ENCODE results near the gene CDC14A.
A peak's percentile ranks its signal among the peaks of the same experiment; 100 is the strongest.

Gene CDC14A

GRCh38 chr1:100538913-100539835 is 186.9 kb downstream of the CDC14A start:
- Mint-ChIP-seq H3K9me3 (no peaks in the 10 kb centered on the region), H3K27ac (no peak overlapping the region), H3K36me3 (ENCODE audit: low read depth) (peaks cover 2% of the 10 kb centered on the region), H3K27me3 (ENCODE audit: low read depth) (peaks cover 87% of the 10 kb centered on the region), H3K4me3 (peak overlapping the region; percentile 49), H3K4me1 (ENCODE audit: low read depth) (peaks cover 3% of the 10 kb centered on the region)

- H3K9me3 Mint-ChIP-seq, result no peaks in the 10 kb centered on the region
- peaks cover 79% of the 10 kb centered on the region for H3K27me3 Mint-ChIP-seq (ENCODE audit: low read depth)
- no peak overlapping the region for H3K27ac Mint-ChIP-seq
- H3K4me1 Mint-ChIP-seq (ENCODE audit: low read depth), result peaks cover 3% of the 10 kb centered on the region
- peaks cover 2% of the 10 kb centered on the region for H3K36me3 Mint-ChIP-seq (ENCODE audit: low read depth)
- peak overlapping the region; percentile 60 for H3K4me3 Mint-ChIP-seq
These were observed 187.7 kb downstream of the CDC14A start for GRCh38 chr1:100539836-100540536.

GRCh38 chr1:100542285-100542684 is 190.0 kb downstream of the CDC14A start:
- H3K36me3 Mint-ChIP-seq (ENCODE audit: low read depth), result peaks cover under 1% of the 10 kb centered on the region
- peaks cover 3% of the 10 kb centered on the region for H3K4me1 Mint-ChIP-seq (ENCODE audit: low read depth)
- H3K27me3 Mint-ChIP-seq (ENCODE audit: low read depth), result peaks cover 63% of the 10 kb centered on the region
- H3K27ac Mint-ChIP-seq, result no peak overlapping the region
- H3K9me3 Mint-ChIP-seq, result no peaks in the 10 kb centered on the region
- H3K4me3 Mint-ChIP-seq, result no peak overlapping the region

- Mint-ChIP-seq H3K4me3 (no peak overlapping the region), H3K4me1 (ENCODE audit: low read depth) (peaks cover 3% of the 10 kb centered on the region), H3K27ac (no peak overlapping the region), H3K27me3 (ENCODE audit: low read depth) (peaks cover 54% of the 10 kb centered on the region), H3K9me3 (no peaks in the 10 kb centered on the region), H3K36me3 (ENCODE audit: low read depth) (no peaks in the 10 kb centered on the region)
These were observed 191.3 kb downstream of the CDC14A start for GRCh38 chr1:100543640-100544039.

- no peak overlapping the region for H3K27ac Mint-ChIP-seq
- no peak overlapping the region for H3K4me3 Mint-ChIP-seq
- no peaks in the 10 kb centered on the region for H3K9me3 Mint-ChIP-seq
- H3K27me3 Mint-ChIP-seq (ENCODE audit: low read depth), result peaks cover 54% of the 10 kb centered on the region
- H3K4me1 Mint-ChIP-seq (ENCODE audit: low read depth), result peaks cover 3% of the 10 kb centered on the region
- no peaks in the 10 kb centered on the region for H3K36me3 Mint-ChIP-seq (ENCODE audit: low read depth)
These were observed 192.5 kb downstream of the CDC14A start for GRCh38 chr1:100544791-100545190.

GRCh38 chr1:100545855-100546254 is 193.5 kb downstream of the CDC14A start:
- H3K36me3 Mint-ChIP-seq (ENCODE audit: low read depth), result no peaks in the 10 kb centered on the region
- H3K27ac Mint-ChIP-seq, result no peak overlapping the region
- H3K4me1 Mint-ChIP-seq (ENCODE audit: low read depth), result no peaks in the 10 kb centered on the region
- no peak overlapping the region for H3K4me3 Mint-ChIP-seq
- H3K27me3 Mint-ChIP-seq (ENCODE audit: low read depth), result peaks cover 53% of the 10 kb centered on the region
- H3K9me3 Mint-ChIP-seq, result peaks cover 7% of the 10 kb centered on the region

- Mint-ChIP-seq H3K27me3 (ENCODE audit: low read depth) (peaks cover 31% of the 10 kb centered on the region), H3K4me3 (no peak overlapping the region), H3K9me3 (peaks cover 47% of the 10 kb centered on the region), H3K4me1 (ENCODE audit: low read depth) (no peaks in the 10 kb centered on the region), H3K27ac (no peak overlapping the region), H3K36me3 (ENCODE audit: low read depth) (peaks cover 3% of the 10 kb centered on the region)
These were observed 199.7 kb downstream of the CDC14A start for GRCh38 chr1:100552031-100552430.

GRCh38 chr1:100552922-100553321 is 200.6 kb downstream of the CDC14A start:
- Mint-ChIP-seq H3K27ac (no peak overlapping the region), H3K36me3 (ENCODE audit: low read depth) (peaks cover 3% of the 10 kb centered on the region), H3K4me3 (no peak overlapping the region), H3K4me1 (ENCODE audit: low read depth) (no peaks in the 10 kb centered on the region), H3K27me3 (ENCODE audit: low read depth) (peaks cover 32% of the 10 kb centered on the region), H3K9me3 (peaks cover 54% of the 10 kb centered on the region)

- H3K4me3 Mint-ChIP-seq, result no peak overlapping the region
- peaks cover 22% of the 10 kb centered on the region for H3K27me3 Mint-ChIP-seq (ENCODE audit: low read depth)
- H3K27ac Mint-ChIP-seq, result no peak overlapping the region
- peaks cover 47% of the 10 kb centered on the region for H3K9me3 Mint-ChIP-seq
- H3K4me1 Mint-ChIP-seq (ENCODE audit: low read depth), result no peaks in the 10 kb centered on the region
- peaks cover 3% of the 10 kb centered on the region for H3K36me3 Mint-ChIP-seq (ENCODE audit: low read depth)
These were observed 203.9 kb downstream of the CDC14A start for GRCh38 chr1:100556181-100556580.

GRCh38 chr1:100556925-100557605 is 204.8 kb downstream of the CDC14A start:
- no peak overlapping the region for H3K4me3 Mint-ChIP-seq
- H3K9me3 Mint-ChIP-seq, result peaks cover 42% of the 10 kb centered on the region
- H3K4me1 Mint-ChIP-seq (ENCODE audit: low read depth), result no peaks in the 10 kb centered on the region
- peaks cover 3% of the 10 kb centered on the region for H3K36me3 Mint-ChIP-seq (ENCODE audit: low read depth)
- peaks cover 20% of the 10 kb centered on the region for H3K27me3 Mint-ChIP-seq (ENCODE audit: low read depth)
- H3K27ac Mint-ChIP-seq, result no peak overlapping the region

- Mint-ChIP-seq H3K4me3 (no peak overlapping the region), H3K9me3 (peaks cover 37% of the 10 kb centered on the region), H3K36me3 (ENCODE audit: low read depth) (peaks cover 2% of the 10 kb centered on the region), H3K27me3 (ENCODE audit: low read depth) (peaks cover 15% of the 10 kb centered on the region), H3K4me1 (ENCODE audit: low read depth) (no peaks in the 10 kb centered on the region), H3K27ac (no peak overlapping the region)
These were observed 205.3 kb downstream of the CDC14A start for GRCh38 chr1:100557606-100557953.

GRCh38 chr1:100565533-100565932 is 213.2 kb downstream of the CDC14A start:
- H3K4me1 Mint-ChIP-seq (ENCODE audit: low read depth), result no peaks in the 10 kb centered on the region
- no peak overlapping the region for H3K4me3 Mint-ChIP-seq
- H3K36me3 Mint-ChIP-seq (ENCODE audit: low read depth), result no peaks in the 10 kb centered on the region
- peaks cover 5% of the 10 kb centered on the region for H3K9me3 Mint-ChIP-seq
- no peak overlapping the region for H3K27ac Mint-ChIP-seq
- peaks cover 4% of the 10 kb centered on the region for H3K27me3 Mint-ChIP-seq (ENCODE audit: low read depth)

GRCh38 chr1:100565937-100566699 is 213.8 kb downstream of the CDC14A start:
- Mint-ChIP-seq H3K4me3 (no peak overlapping the region), H3K27me3 (ENCODE audit: low read depth) (no peaks in the 10 kb centered on the region), H3K4me1 (ENCODE audit: low read depth) (no peaks in the 10 kb centered on the region), H3K9me3 (peaks cover 8% of the 10 kb centered on the region), H3K36me3 (ENCODE audit: low read depth) (no peaks in the 10 kb centered on the region), H3K27ac (no peak overlapping the region)

- H3K27me3 Mint-ChIP-seq (ENCODE audit: low read depth), result no peaks in the 10 kb centered on the region
- no peak overlapping the region for H3K27ac Mint-ChIP-seq
- no peak overlapping the region for H3K4me3 Mint-ChIP-seq
- no peaks in the 10 kb centered on the region for H3K4me1 Mint-ChIP-seq (ENCODE audit: low read depth)
- peaks cover 8% of the 10 kb centered on the region for H3K9me3 Mint-ChIP-seq
- no peaks in the 10 kb centered on the region for H3K36me3 Mint-ChIP-seq (ENCODE audit: low read depth)
These were observed 214.8 kb downstream of the CDC14A start for GRCh38 chr1:100567062-100567461.
